WTC11 (cell line): ENCODE results near the gene ADGRG3. TPM values are rescaled to one million over a fixed set of nuclear protein-coding genes. Genes with fewer than 3 reads are reported as not detected.
"Not testable (repeated sequence)": the region's sequence is repeated elsewhere in the genome, so short reads cannot be mapped to it uniquely, and the experiment has no call there.

Source experiments
- ATAC-seq: fragments of 200-7000 bp; cut with Tn5 transposase; 2 replicates; pipeline ENCODE4 v1.10.0; 2021; ENCODE audit warnings: mild to moderate bottlenecking, moderate library complexity
- CTCF ChIA-PET: fragments of 300-600 bp; sonication (Branson Sonifier 250); formaldehyde crosslinking; loops from one replicate; lab custom pipeline; 2021; ENCODE audit warnings: antibody characterized with exemption; lab: Charles Lee
- POLR2A ChIA-PET: fragments of 350-600 bp; sonication (Branson Sonifier 250); formaldehyde crosslinking; loops from one replicate; lab custom pipeline; 2021; ENCODE audit warnings: antibody characterized with exemption; lab: Charles Lee
- DNase-seq: peaks from one replicate; pipeline ENCODE4 v3.0.0; 2021; ENCODE audit warnings: low spot score
- H3K27ac Mint-ChIP-seq: 2 replicates; pipeline ENCODE4 v1.8.0; 2021; ENCODE audit warnings: mixed read lengths
- H3K27me3 Mint-ChIP-seq: 2 replicates; pipeline ENCODE4 v1.8.0; 2021; ENCODE audit warnings: low read depth, mild to moderate bottlenecking, moderate library complexity, mixed read lengths
- H3K36me3 Mint-ChIP-seq: 2 replicates; pipeline ENCODE4 v1.8.0; 2021; ENCODE audit warnings: mixed read lengths
- H3K4me1 Mint-ChIP-seq: 2 replicates; pipeline ENCODE4 v1.8.0; 2022; ENCODE audit warnings: mixed read lengths
- H3K4me3 Mint-ChIP-seq: 2 replicates; pipeline ENCODE4 v1.8.0; 2021; ENCODE audit warnings: mild to moderate bottlenecking, moderate library complexity, mixed read lengths
- H3K9me3 Mint-ChIP-seq: 2 replicates; pipeline ENCODE4 v1.8.0; 2021; ENCODE audit warnings: mixed read lengths
- CREM ChIP-seq: sonication (generic); formaldehyde crosslinking; IDR thresholded peaks from 2 replicates; pipeline ENCODE4 v1.8.1; 2022; ENCODE audit warnings: mild to moderate bottlenecking, missing genetic modification reagents, moderate library complexity
- CTCF ChIP-seq: fragments of 200-600 bp; IDR thresholded peaks from 2 replicates; pipeline ENCODE4 v1.8.0; 2022; ENCODE audit warnings: antibody characterized with exemption
- GABPB1 ChIP-seq: sonication (generic); formaldehyde crosslinking; IDR thresholded peaks from 2 replicates; pipeline ENCODE4 v1.8.1; 2023; ENCODE audit warnings: mild to moderate bottlenecking, missing genetic modification reagents
- IRF2 ChIP-seq: sonication (generic); formaldehyde crosslinking; IDR thresholded peaks from 2 replicates; pipeline ENCODE4 v1.8.0; 2022; ENCODE audit warnings: low read depth, missing genetic modification reagents, borderline replicate concordance
- MYBL2 ChIP-seq: sonication (generic); formaldehyde crosslinking; IDR thresholded peaks from 2 replicates; pipeline ENCODE4 v1.8.1; 2023; ENCODE audit warnings: mild to moderate bottlenecking, moderate library complexity, missing genetic modification reagents
- NR2C2 ChIP-seq: sonication (generic); formaldehyde crosslinking; IDR thresholded peaks from 2 replicates; pipeline ENCODE4 v1.8.0; 2022; ENCODE audit warnings: mild to moderate bottlenecking, missing genetic modification reagents
- OVOL2 ChIP-seq: fragments of 250-450 bp; sonication (Bioruptor Pico); IDR thresholded peaks from 2 replicates; pipeline ENCODE4 v1.9.0; 2021; ENCODE audit warnings: mild to moderate bottlenecking, borderline replicate concordance
- SP1 ChIP-seq: sonication (generic); formaldehyde crosslinking; conservative IDR thresholded peaks from 2 replicates; pipeline ENCODE4 v1.8.1; 2022; ENCODE audit warnings: missing genetic modification reagents
- TEAD4 ChIP-seq: sonication (generic); formaldehyde crosslinking; IDR thresholded peaks from 2 replicates; pipeline ENCODE4 v1.8.0; 2022; ENCODE audit warnings: mild to moderate bottlenecking, missing genetic modification reagents
- ZBTB21 ChIP-seq: sonication (generic); formaldehyde crosslinking; IDR thresholded peaks from 2 replicates; pipeline ENCODE4 v1.8.1; 2023; ENCODE audit warnings: mild to moderate bottlenecking, missing genetic modification reagents, borderline replicate concordance
- ZNF121 ChIP-seq: sonication (generic); formaldehyde crosslinking; IDR thresholded peaks from 2 replicates; pipeline ENCODE4 v1.8.0; 2023; ENCODE audit warnings: missing genetic modification reagents
- ZSCAN18 ChIP-seq: fragments of 250-450 bp; sonication (Bioruptor Pico); IDR thresholded peaks from 2 replicates; pipeline ENCODE4 v2.1.2; 2022; ENCODE audit warnings: mild to moderate bottlenecking, moderate library complexity
- total RNA-seq: library from RNA; stranded (reverse); gene quantifications from 3 replicates; pipeline ENCODE4 v1.2.3, GENCODE V29; 2021
- TF ChIP-seq, protein P1 (sequence below): sonication (generic); formaldehyde crosslinking; IDR thresholded peaks from 2 replicates; pipeline ENCODE4 v1.8.1; 2022; ENCODE audit warnings: low read depth, mild to moderate bottlenecking, moderate library complexity, missing genetic modification reagents, borderline replicate concordance
- TF ChIP-seq, protein P2 (sequence below): sonication (generic); formaldehyde crosslinking; IDR thresholded peaks from 2 replicates; pipeline ENCODE4 v1.8.0; 2022; ENCODE audit warnings: mild to moderate bottlenecking, missing genetic modification reagents
- TF ChIP-seq, protein P3 (sequence below): sonication (generic); formaldehyde crosslinking; IDR thresholded peaks from 2 replicates; pipeline ENCODE4 v1.8.1; 2022; ENCODE audit warnings: mild to moderate bottlenecking, missing genetic modification reagents, moderate library complexity, borderline replicate concordance
- TF ChIP-seq, protein P4 (sequence below): sonication (generic); formaldehyde crosslinking; IDR thresholded peaks from 2 replicates; pipeline ENCODE4 v1.8.1; 2022; ENCODE audit warnings: low read depth, missing genetic modification reagents, borderline replicate concordance
- TF ChIP-seq, protein P5 (sequence below): fragments of 250-450 bp; sonication (Bioruptor Pico); IDR thresholded peaks from 2 replicates; pipeline ENCODE4 v1.9.0; 2021; ENCODE audit warnings: mild to moderate bottlenecking

Gene ADGRG3
- total RNA-seq, 1 experiment from 2014 or later: 0.44 TPM

- no peak for TF ChIP-seq GABPB1 (CRISPR knock-in tag)
- TF ChIP-seq MYBL2 (CRISPR knock-in tag): no peak
- TF ChIP-seq ZSCAN18 (CRISPR knock-in tag): no peak
- no peak for TF ChIP-seq ZNF121 (CRISPR knock-in tag)
- TF ChIP-seq, all 79 proteins: peak for 0
- no peak overlapping the region for H3K4me3 Mint-ChIP-seq
- no peaks in the 10 kb centered on the region for H3K4me1 Mint-ChIP-seq
- no peaks in the 10 kb centered on the region for H3K9me3 Mint-ChIP-seq
- DNase-seq: no peak
- ChIA-PET POLR2A (no interaction called here), CTCF (interaction anchor here (0.9 to 3.3 kb wide), 2 partner anchors 25 to 66 kb away, joined by 3 to 15 read pairs; partner anchors contain the start of genes DRC7 and KATNB1)
- no peak overlapping the region for H3K27ac Mint-ChIP-seq
- H3K27me3 Mint-ChIP-seq: peaks cover 7% of the 10 kb centered on the region
- ATAC-seq: no peak
- H3K36me3 Mint-ChIP-seq: no peaks in the 10 kb centered on the region
Measured at GRCh38 chr16:57669476-57670162, 1.5 kb downstream of the ADGRG3 start.

- Mint-ChIP-seq H3K4me3 (no peak overlapping the region), H3K27ac (no peak overlapping the region)
- CTCF ChIA-PET: interaction anchor here (1.5 to 3.3 kb wide), 3 partner anchors 22 to 79 kb away, joined by 9 to 15 read pairs (median 10); partner anchors contain the start of gene KATNB1
Measured at GRCh38 chr16:57670196-57670595, 2.1 kb downstream of the ADGRG3 start.

DNA sequence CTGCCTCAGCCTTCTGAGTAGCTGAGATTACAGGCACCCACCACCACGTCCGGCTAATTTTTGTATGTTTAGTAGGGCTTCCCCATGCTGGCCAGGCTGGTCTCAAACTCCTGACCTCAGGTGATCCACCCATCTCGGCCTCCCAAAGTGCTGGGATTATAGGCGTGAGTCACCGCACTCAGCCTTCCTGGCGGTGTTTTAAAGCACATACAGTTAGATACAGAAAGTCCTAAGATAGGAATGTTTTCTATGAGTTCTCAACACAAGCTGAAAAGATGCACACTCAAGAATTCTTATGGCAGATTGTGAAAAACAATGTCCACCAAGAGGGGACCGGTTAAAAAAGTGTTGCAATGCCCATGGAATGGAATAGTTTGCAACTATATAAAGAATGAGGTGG is 3.3 kb downstream of the ADGRG3 start:
- CTCF ChIA-PET: interaction anchor here (0.7 to 2.2 kb wide), 4 partner anchors 10 to 80 kb away, joined by 3 to 10 read pairs (median 6); no protein-coding TSS in a partner anchor
- DNase-seq, H3K9me3 Mint-ChIP-seq, H3K4me3 Mint-ChIP-seq, POLR2A ChIA-PET, ATAC-seq, H3K27ac Mint-ChIP-seq, H3K36me3 Mint-ChIP-seq, H3K27me3 Mint-ChIP-seq: not testable (repeated sequence)
- H3K4me1 Mint-ChIP-seq: peaks cover 11% of the 10 kb centered on the region

More at GRCh38 chr16:57670196-57670595, 2.1 kb downstream of the ADGRG3 start:
- no peak for ATAC-seq
- Mint-ChIP-seq H3K27me3 (peaks cover 7% of the 10 kb centered on the region), H3K9me3 (no peaks in the 10 kb centered on the region), H3K4me1 (no peaks in the 10 kb centered on the region), H3K36me3 (no peaks in the 10 kb centered on the region)
- no peak for DNase-seq
- POLR2A ChIA-PET: no interaction called here
- TF ChIP-seq TEAD4 (CRISPR knock-in tag) (no peak), IRF2 (CRISPR knock-in tag) (no peak), ZBTB21 (CRISPR knock-in tag) (no peak), OVOL2 (CRISPR knock-in tag) (no peak), SP1 (CRISPR knock-in tag) (no peak), ZNF121 (CRISPR knock-in tag) (no peak), CREM (CRISPR knock-in tag) (no peak), CTCF (no peak), NR2C2 (CRISPR knock-in tag) (no peak)
- TF ChIP-seq, protein P1, sequence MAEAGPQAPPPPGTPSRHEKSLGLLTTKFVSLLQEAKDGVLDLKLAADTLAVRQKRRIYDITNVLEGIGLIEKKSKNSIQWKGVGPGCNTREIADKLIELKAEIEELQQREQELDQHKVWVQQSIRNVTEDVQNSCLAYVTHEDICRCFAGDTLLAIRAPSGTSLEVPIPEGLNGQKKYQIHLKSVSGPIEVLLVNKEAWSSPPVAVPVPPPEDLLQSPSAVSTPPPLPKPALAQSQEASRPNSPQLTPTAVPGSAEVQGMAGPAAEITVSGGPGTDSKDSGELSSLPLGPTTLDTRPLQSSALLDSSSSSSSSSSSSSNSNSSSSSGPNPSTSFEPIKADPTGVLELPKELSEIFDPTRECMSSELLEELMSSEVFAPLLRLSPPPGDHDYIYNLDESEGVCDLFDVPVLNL (CRISPR knock-in tag): no peak
- TF ChIP-seq, protein P2, sequence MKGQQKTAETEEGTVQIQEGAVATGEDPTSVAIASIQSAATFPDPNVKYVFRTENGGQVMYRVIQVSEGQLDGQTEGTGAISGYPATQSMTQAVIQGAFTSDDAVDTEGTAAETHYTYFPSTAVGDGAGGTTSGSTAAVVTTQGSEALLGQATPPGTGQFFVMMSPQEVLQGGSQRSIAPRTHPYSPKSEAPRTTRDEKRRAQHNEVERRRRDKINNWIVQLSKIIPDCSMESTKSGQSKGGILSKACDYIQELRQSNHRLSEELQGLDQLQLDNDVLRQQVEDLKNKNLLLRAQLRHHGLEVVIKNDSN (CRISPR knock-in tag): no peak
- TF ChIP-seq, protein P3, sequence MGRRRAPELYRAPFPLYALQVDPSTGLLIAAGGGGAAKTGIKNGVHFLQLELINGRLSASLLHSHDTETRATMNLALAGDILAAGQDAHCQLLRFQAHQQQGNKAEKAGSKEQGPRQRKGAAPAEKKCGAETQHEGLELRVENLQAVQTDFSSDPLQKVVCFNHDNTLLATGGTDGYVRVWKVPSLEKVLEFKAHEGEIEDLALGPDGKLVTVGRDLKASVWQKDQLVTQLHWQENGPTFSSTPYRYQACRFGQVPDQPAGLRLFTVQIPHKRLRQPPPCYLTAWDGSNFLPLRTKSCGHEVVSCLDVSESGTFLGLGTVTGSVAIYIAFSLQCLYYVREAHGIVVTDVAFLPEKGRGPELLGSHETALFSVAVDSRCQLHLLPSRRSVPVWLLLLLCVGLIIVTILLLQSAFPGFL (CRISPR knock-in tag): no peak
- TF ChIP-seq, protein P4, sequence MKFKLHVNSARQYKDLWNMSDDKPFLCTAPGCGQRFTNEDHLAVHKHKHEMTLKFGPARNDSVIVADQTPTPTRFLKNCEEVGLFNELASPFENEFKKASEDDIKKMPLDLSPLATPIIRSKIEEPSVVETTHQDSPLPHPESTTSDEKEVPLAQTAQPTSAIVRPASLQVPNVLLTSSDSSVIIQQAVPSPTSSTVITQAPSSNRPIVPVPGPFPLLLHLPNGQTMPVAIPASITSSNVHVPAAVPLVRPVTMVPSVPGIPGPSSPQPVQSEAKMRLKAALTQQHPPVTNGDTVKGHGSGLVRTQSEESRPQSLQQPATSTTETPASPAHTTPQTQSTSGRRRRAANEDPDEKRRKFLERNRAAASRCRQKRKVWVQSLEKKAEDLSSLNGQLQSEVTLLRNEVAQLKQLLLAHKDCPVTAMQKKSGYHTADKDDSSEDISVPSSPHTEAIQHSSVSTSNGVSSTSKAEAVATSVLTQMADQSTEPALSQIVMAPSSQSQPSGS (CRISPR knock-in tag): no peak
- TF ChIP-seq, protein P5, sequence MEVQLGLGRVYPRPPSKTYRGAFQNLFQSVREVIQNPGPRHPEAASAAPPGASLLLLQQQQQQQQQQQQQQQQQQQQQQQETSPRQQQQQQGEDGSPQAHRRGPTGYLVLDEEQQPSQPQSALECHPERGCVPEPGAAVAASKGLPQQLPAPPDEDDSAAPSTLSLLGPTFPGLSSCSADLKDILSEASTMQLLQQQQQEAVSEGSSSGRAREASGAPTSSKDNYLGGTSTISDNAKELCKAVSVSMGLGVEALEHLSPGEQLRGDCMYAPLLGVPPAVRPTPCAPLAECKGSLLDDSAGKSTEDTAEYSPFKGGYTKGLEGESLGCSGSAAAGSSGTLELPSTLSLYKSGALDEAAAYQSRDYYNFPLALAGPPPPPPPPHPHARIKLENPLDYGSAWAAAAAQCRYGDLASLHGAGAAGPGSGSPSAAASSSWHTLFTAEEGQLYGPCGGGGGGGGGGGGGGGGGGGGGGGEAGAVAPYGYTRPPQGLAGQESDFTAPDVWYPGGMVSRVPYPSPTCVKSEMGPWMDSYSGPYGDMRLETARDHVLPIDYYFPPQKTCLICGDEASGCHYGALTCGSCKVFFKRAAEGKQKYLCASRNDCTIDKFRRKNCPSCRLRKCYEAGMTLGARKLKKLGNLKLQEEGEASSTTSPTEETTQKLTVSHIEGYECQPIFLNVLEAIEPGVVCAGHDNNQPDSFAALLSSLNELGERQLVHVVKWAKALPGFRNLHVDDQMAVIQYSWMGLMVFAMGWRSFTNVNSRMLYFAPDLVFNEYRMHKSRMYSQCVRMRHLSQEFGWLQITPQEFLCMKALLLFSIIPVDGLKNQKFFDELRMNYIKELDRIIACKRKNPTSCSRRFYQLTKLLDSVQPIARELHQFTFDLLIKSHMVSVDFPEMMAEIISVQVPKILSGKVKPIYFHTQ (CRISPR knock-in tag): no peak
